Glomerular visceral epithelial cell (primary cell): Measurements from ENCODE around the gene GALR3.
"Not testable (repeated sequence)": the region's sequence is repeated elsewhere in the genome, so short reads cannot be mapped to it uniquely, and the experiment has no call there.

Experiments used
- DNase-seq: peaks from one replicate; pipeline ENCODE4 v3.0.0-alpha.2; 2016; ENCODE audit errors: extremely low spot score

GALR3 gene, protein sequence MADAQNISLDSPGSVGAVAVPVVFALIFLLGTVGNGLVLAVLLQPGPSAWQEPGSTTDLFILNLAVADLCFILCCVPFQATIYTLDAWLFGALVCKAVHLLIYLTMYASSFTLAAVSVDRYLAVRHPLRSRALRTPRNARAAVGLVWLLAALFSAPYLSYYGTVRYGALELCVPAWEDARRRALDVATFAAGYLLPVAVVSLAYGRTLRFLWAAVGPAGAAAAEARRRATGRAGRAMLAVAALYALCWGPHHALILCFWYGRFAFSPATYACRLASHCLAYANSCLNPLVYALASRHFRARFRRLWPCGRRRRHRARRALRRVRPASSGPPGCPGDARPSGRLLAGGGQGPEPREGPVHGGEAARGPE

DNA sequence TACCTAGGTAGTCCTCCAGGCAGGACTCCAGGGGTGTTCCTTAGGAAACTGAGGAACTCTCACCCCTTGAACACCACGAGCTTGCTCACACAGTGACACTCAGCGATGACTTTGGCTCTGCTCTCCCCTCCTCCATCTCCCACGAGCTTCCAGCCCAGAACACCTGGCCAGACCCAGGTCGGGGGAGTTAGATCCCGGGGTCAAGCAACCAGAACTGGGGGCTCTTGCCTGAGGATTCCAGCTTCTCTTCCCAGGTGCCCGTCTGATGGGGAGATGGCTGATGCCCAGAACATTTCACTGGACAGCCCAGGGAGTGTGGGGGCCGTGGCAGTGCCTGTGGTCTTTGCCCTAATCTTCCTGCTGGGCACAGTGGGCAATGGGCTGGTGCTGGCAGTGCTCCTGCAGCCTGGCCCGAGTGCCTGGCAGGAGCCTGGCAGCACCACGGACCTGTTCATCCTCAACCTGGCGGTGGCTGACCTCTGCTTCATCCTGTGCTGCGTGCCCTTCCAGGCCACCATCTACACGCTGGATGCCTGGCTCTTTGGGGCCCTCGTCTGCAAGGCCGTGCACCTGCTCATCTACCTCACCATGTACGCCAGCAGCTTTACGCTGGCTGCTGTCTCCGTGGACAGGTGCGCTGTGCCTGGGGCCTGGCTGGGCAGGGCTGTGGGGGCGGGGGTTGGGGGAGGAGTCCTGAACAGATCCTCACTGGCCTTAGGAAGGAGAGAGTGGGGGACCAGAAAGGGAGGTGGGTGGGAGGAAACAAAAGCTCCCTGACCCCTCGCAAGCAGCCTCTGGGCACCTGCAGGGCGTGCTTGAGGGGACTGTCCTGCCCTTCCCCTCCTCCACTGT, at the start of gene GALR3:
Gene GALR3, plus strand, starts transcription at position 249 of the 852 bp plus-strand sequence. Its CDS starts 25 bp downstream, at position 274.
- DNase-seq: no peak

DNA sequence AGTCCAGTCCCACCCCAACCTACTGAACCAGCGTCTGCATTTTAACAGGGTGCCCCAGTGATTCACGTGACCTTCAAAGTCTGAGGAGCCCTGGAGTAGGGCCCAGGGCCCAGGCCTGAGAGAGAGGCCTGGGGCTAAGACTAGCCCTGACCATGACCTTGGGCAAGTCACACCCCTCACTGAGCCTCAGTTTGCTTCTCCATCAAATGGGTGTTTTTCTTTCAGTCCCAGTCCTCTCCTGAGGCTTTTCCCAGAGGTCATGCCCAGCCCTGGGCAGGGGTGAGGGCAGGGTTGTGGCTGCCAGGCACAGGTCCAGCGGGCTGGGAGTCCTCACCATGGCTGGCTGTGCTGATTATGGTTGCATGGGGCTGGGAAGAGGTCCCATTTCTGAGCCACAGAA, 48.5 kb upstream of the GALR3 start:
- DNase-seq: no peak

DNA sequence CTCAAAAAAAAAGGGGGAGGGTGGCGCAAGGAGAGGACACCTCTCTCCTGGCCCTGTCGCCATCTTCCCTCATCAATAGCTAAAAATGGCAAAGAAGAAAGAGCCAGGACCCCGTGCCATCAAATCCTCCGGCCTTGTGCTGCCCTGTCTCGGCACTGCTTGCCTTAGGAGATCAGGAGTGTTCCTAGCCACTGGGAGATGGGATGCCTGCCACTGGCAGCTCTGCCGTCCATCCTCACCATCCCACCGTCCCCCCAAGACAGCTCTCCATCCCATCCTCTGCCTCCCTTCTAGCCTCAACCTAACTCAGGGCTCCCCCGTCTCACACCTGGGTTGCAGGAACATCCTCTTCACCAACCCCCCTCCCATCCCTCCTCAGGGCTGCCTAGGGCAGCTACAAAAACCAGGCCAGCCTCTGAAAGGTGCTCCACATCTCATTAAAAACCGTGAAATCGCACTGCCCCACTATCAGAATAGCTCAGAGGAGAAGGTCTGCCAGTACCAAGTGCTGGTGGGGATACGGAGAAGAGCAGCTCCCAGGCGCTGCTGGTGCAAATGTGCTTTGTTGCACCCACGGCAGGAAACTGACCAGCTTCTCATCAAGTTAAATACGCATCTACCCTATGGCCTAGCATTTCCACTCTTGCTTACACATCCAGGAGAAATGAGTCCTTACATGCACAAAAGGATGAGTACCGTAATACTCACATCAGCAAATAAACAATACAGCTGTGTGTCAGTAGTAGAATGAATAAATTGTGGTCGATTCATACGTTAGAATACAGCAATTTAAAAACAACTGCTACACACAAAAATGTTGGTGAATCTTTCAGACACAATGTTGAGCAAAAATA, 47.2 kb upstream of the GALR3 start:
- no peak for DNase-seq

DNA sequence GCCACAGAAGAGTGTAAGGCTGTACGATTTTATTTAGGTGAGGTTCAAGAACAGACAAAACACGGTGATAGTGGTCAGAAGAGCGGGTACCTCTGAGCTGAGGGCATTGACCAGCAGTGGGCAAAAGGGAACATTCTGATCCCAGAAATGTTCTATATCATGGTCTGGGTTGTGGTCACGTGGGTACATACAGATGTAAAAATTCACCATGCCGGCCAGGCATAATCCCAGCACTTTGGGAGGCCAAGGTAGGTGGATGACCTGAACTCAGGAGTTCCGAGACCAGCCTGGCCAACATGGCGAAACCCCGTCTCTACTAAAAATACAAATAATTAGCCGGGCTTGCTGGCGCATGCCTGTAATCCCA, 46.6 kb upstream of the GALR3 start:
- DNase-seq: no peak

DNA sequence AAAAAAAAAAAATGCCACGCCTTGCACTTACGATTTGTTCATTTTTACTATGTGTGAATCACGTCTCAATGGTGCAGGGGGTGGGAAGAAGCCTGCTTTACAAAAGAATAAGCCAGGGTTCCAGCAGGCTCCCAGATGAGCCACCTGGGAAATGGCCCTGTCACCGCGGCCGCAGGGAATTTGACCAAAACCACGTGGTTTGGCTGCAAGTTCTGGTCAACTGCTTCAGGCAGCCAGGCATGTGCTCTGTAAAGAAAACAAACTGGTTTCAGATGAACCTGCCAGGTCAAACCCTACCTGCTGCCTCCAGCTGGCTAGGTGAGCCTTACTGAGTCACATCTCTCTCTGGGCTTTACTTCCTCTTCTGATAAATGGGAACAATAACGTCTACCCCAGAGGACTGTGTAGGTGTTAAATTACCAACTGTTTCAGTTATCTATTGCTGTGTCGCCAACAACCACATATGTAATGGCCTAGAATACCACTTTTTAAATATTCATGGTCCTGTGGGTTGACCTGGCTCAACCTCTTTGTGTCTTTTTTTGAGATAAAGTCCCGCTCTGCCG, 46.0 kb upstream of the GALR3 start:
- DNase-seq: peak; percentile 94

DNA sequence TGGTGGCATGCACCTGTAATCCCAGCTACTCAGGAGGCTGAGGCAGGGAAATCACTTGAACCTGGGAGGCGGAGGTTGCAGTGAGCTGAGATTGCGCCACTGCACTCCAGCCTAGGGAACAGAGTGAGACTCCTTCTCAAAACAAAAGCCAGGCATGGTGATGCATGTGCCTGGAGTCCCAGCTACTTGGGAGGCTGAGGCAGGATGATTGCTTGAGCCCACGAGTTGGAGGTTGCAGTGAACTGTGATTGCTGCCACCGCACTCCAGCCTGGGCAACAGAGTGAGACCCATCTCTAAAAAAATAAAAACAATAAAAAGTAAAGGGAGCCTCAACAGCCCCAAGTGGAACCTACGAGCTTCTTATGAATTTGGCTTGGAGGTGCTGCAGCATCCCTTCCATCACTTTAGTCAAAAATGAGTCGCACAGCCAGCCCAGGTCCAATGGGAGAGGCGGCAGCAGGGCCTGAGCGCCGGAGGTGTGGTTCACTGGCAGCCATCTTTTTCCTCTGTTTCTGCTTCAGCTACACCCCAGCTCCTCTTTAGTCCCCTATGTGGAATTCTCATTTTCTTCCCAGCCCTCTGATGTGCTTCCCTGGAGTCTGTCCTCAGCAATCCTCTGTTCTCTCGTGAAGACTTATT, 44.7 kb upstream of the GALR3 start:
- no peak for DNase-seq

DNA sequence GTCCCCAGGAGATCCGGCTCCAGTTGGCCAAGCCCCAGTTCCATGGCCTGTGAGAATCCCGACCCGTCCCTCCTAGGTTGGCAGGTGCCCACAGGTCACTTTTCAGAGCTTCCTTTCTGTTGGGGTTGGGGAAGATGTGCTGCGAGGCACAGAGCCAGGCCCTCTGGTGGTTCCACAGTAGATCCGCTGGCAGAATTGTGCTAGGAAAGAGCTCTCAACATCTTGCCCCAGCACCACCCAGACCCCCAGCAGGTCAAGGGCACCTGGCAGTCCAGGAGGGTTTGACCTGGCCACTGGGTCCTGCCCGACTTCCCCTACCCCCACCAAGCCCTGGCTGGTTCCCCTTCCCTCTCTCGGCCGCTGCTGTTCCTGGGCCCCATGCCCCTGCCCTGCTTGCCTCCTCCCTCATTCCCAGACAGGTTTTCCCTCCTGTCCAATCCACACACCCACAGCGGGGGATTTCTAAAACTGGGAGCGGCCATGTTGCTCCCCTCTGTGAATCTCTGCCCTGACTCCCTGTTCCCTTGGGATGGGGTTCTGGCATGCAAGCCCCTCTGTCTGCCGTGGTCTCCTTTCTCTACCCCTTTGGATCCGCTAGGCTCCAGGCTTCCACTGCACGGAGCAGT, 41.6 kb upstream of the GALR3 start:
- DNase-seq: no peak

DNA sequence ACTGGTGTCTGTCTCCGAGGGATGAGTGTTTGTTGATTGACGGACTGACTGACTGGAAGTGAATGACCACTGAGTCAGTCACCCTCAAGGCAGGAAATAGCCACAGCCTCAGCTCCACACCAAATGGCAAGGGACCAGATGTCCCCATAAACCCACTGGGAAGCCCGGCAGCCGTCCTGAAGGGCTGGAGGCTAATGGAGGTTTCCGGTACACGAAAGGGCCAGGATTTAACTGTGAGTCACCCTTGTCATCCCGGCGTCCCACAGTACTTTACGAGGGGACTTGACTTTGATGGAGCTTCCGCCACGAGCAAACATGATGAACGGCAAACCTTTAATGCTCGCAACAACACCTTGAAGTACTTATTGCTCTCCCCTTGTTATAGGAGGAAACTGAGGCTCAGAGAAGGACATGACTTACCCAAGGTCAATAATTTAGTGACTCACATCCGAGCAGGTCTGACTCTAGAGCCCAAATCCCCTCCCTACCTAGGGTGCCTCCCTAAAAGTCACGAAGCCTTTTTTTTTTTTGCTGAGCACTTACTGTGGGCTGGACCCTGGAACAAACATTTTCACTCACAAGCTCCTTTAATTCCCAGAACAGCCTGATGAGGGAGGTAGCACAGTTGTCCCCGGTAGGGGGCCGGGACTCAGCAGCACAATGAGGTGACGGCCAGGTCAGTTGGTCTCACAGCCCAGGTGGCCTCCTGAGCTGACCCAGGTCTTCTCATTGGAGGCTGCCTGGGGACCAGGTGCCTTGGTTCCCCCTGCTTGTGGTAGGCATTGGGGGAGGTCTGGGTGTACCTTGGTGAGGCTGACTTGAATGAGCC, 40.6 kb upstream of the GALR3 start:
- no peak for DNase-seq

DNA sequence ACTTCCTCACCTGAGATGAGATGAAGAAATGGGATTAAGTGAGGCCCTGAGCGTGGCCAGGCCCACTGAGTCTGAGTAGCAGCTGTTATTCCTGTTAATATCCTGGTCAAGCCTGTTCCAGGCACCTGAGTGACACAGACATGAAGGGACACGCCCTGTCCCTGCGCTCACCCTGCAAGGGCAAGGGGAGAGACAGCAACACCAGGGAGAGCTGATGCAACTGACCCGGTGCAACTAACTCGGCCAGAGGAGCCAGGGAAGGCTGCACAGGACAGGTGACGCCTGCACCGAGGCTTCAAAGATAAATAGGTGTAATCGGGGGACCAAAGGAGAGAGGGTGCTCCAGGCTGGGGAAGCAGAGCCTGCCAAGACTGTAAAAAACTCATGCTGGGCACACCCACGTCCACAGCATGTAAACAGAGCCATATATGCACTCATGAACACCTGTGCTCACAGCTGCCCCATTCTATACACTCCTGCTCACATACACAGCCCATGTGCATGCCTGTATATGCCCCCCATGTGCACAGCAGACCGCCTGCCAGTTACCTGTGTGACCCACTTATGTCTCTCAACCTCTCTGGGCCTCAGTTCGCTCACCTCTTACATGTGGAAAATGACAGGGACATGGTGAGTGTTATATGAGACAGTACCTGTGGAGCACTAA, 38.2 kb upstream of the GALR3 start:
- DNase-seq: no peak

DNA sequence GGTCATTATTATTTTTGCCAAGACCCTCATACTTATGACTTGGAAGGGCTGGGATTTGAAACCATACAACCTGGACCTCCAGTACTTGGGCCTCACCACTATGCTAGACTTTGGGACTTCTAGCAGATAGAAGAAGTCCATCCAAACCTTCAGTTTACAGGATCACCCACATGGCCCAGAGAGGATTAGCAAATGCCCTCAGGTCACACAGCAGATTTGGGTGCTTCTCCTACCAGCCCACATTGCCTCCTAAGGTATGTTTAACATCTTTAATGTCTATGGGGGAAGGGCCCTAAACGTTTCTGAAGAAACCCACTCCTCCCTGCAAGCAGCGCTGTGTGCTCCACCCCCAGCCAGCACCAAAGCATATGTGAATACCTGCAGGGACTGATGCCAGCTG, 32.9 kb upstream of the GALR3 start:
- DNase-seq: no peak

DNA sequence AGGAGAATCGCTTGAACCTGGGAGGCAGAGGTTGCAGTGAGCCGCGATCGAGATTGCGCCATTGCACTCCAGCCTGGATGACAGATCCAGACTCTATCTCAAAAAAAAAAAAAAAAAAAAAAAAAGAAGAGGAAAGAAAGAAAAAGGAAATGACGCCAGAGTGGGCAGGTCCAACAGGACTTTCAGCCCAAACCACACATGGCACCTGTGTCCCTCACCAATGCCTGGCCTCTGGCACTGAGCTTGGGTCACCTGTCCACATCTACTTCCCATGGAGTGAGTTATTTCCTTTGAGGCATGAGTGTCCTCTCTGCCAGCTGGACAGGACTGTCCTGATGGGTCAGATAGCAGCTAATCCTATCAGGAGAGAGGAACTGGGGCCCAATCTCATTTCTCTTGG, 30.7 kb upstream of the GALR3 start:
- DNase-seq: no peak

DNA sequence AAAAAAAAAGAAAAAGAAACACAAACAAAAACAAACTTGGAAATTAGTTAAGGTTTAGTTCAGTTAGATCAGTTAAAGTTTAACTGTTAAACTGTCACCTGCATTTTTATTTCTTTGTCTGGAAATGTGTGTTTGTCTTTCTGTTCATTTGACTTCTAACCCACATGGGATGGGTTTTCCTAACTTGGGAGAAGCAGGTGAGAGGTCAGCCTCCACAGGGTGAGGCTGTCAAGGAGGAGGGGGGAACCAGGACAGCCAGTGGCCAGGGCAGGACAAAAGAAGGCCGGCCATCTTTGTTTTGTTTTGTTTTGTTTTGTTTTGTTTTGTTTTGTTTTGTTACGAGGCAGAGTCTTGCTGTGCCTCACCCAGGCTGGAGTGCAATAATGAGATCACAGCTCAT, 28.8 kb upstream of the GALR3 start:
- no peak for DNase-seq

DNA sequence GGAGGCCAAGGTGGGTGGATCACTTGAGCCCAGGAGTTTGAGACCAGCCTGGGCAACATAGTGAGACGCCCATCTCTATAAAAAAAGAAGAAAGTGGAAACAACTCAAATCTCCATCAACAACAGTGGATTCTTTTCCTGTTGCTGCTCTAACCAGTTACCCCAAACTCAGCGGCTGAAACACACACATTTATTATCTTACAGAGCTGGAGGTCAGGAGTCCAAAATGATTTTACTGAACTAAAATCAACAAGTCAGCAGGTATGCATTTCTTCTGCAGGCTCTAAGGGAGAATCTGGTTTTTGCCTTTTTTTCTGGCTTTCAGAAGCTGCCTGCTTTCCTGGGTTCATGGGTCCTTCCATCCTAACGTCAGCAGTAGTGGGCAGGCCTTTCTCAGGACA, 27.1 kb upstream of the GALR3 start:
- DNase-seq: no peak

DNA sequence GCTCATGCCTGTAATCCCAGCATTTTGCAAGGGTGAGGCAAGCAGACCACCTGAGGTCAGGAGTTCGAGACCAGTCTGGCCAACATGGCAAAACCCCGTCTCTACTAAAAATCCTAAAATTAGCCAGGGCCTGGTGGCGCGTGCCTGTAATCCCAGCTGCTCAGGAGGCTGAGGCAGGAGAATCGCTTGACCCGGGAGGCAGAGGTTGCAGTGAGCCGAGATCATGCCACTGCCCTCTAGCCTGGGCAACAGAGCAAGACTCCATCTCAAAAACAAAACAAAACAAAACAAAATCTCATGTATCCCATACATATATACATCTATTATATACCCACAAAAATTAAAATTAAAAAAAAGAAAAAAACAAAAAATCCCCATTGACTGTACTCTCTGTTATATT, 25.9 kb upstream of the GALR3 start:
- not testable (repeated sequence) for DNase-seq

DNA sequence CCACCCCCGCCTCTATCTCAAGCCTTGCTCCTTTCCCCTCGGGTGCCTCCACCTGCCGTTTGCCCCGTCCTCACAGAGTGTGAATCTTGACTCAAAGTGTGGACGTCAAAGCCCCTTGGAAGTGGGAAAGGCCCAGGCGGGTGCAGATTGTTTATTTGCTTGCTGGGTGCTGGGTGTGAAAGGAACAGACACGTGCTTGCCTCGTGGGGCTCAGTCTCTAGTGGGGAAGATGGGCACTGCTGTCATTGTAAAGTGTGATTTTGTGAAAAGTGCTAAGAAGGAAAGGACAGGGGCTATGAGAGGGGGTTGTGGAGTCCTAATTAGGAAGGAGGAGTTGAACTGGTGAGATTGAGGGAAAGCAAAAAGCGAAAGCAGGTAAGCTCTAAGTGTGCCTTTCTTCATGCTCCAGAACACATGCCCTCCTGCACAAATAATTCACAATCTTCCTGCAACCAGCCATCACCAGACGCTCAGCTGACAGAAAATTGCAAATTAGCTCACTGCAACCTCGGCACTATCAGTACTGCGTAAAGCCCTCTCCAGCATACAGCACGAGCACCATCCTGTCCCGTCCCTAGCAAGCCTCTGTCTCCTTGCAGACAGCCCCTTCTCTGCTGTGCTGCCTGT, 25.2 kb upstream of the GALR3 start:
- DNase-seq: no peak

DNA sequence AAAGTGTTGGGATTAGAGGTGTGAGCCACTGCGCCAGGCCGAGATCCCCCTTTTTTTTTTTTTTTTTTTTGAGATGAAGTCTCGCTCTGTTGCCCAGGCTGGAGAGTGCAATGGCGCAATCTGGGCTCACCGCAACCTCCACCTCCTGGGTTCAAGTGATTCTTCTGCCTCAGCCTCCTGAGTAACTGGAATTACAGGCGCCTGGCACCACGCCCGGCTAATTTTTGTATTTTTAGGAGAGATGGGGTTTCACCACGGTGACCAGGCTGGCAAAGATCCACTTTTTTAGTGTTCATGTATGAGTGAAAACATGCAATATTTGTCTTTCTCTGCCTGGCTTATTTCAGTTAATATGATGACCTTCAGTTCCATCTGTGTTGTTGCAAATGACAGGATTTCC, 23.2 kb upstream of the GALR3 start:
- not testable (repeated sequence) for DNase-seq

DNA sequence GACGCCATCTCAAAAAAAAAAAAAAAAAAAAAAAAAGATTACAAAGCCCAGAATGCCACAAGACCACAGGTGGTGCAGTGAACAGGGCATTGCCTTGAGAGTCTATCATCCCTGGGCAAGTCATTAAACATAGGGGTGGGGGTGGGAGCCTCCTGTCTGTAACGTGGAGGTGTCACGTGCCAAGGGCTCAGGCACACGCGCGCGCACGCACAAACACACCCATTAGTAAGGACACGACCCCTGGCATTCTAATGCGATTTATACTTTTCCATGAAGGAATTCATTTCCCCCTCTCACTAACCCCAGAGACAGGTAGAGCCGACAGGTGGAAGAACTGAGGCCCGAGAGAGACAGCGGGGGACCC, 21.3 kb upstream of the GALR3 start:
- no peak for DNase-seq

DNA sequence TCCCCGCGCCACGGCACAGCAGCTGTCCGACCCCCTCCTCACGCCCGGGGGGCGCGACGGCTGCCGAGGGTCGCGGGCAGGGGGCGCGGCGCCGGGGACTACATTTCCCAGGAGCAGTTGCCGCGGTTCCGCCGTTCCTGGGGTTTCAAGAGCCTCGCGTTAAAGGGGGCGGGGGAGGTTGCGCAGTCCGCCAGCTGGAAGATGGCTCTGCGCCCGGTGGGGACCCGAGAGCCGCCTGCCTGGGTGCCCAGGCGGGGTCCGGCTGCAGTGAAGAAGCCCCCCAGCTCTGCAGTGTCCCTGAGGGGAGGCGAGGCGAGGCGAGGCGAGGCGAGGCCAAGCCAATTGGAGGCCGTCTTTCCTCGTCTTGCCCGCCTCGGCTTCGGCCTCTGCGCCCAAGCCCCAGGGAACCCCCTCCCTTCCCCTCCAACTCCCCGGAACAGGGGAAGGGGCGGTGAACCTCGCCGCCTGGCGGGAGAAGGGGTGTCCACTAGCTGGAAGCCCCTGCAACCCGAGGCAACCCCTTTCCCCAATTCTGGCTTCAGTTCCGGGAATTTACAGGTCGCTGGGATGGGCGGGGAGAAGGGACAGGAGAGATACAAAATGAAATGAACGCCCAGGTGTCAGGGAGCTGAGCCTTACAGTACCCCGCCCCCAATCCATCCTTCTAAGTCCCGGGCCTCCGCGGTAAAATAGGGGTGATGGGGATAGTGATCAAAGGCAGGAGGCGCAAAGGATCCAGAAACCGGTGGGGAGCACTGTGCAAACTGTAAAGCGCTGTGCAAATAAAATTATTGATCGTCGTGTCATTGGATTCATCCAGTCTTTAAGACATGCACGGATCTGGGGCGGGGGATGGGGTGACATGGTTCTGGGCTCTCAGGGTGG, 20.6 kb upstream of the GALR3 start:
- DNase-seq: no peak
